Measurements from ENCODE around the gene GALNT9.

DNA sequence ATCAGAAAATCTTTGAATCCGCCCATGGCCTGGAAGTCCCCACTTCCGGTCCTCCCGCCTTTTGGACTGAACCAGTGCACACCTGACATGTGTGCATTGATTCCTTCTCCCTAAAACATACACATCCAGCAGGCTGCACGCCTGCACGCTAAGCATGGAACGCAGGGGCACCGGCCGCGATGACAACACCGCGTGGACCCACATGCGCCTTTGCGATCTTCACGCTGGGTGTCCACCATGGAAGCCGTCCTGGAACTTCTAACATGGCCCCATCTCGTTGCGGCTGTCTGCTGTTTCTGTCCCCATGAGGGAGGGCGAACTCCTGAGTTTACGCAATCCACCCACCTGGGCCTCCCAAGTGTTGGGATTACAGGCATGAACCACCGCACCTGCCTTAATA is 73.7 kb downstream of the GALNT9 start:
- TF ChIP-seq POLR2A (IDR thresholded peaks at IDR 0.05), result no peak
- TF ChIP-seq, protein P1, sequence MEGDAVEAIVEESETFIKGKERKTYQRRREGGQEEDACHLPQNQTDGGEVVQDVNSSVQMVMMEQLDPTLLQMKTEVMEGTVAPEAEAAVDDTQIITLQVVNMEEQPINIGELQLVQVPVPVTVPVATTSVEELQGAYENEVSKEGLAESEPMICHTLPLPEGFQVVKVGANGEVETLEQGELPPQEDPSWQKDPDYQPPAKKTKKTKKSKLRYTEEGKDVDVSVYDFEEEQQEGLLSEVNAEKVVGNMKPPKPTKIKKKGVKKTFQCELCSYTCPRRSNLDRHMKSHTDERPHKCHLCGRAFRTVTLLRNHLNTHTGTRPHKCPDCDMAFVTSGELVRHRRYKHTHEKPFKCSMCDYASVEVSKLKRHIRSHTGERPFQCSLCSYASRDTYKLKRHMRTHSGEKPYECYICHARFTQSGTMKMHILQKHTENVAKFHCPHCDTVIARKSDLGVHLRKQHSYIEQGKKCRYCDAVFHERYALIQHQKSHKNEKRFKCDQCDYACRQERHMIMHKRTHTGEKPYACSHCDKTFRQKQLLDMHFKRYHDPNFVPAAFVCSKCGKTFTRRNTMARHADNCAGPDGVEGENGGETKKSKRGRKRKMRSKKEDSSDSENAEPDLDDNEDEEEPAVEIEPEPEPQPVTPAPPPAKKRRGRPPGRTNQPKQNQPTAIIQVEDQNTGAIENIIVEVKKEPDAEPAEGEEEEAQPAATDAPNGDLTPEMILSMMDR (IDR thresholded peaks at IDR 0.05), result no peak
